ENCODE measurements around the gene OSTC.
"Not testable (repeated sequence)": the region's sequence is repeated elsewhere in the genome, so short reads cannot be mapped to it uniquely, and the experiment has no call there.

Gene OSTC

GRCh38 chr4:108649863-108650211 is 562 bp upstream of the OSTC start:
- DNase-seq, result no peak

- no peak for DNase-seq
These were observed 804 bp downstream of the OSTC start for GRCh38 chr4:108651014-108651791.

GRCh38 chr4:108662629-108663028 is 12.2 kb downstream of the OSTC start:
- no peak for DNase-seq

- DNase-seq, result no peak
These were observed 24.1 kb downstream of the OSTC start for GRCh38 chr4:108674356-108674977.

GRCh38 chr4:108681321-108681809 is 31.0 kb downstream of the OSTC start:
- no peak for DNase-seq

GRCh38 chr4:108683479-108683878 is 33.1 kb downstream of the OSTC start:
- DNase-seq, result no peak

GRCh38 chr4:108685036-108685686 is 34.8 kb downstream of the OSTC start:
- no peak for DNase-seq

- DNase-seq, result no peak
These were observed 40.3 kb downstream of the OSTC start for GRCh38 chr4:108690738-108691137.

- no peak for DNase-seq
These were observed 42.8 kb downstream of the OSTC start for GRCh38 chr4:108693211-108693610.

GRCh38 chr4:108693819-108694218 is 43.4 kb downstream of the OSTC start:
- DNase-seq, result no peak

GRCh38 chr4:108694423-108694822 is 44.0 kb downstream of the OSTC start:
- DNase-seq, result no peak

GRCh38 chr4:108695062-108695461 is 44.7 kb downstream of the OSTC start:
- DNase-seq, result no peak

GRCh38 chr4:108696160-108696559 is 45.8 kb downstream of the OSTC start:
- no peak for DNase-seq

GRCh38 chr4:108700081-108700757 is 49.8 kb downstream of the OSTC start:
- DNase-seq, result no peak

- DNase-seq, result no peak
These were observed 52.6 kb downstream of the OSTC start for GRCh38 chr4:108702960-108703359.

GRCh38 chr4:108703370-108703769 is 53.0 kb downstream of the OSTC start:
- no peak for DNase-seq

GRCh38 chr4:108703966-108704365 is 53.6 kb downstream of the OSTC start:
- no peak for DNase-seq

GRCh38 chr4:108706289-108706688 is 55.9 kb downstream of the OSTC start:
- DNase-seq, result no peak

- no peak for DNase-seq
These were observed 58.8 kb downstream of the OSTC start for GRCh38 chr4:108709234-108709633.

- DNase-seq, result no peak
These were observed 59.3 kb downstream of the OSTC start for GRCh38 chr4:108709722-108710121.

- DNase-seq, result not testable (repeated sequence)
These were observed 60.2 kb downstream of the OSTC start for GRCh38 chr4:108710578-108710977.

- DNase-seq, result no peak
These were observed 64.5 kb downstream of the OSTC start for GRCh38 chr4:108714880-108715279.

- no peak for DNase-seq
These were observed 65.9 kb downstream of the OSTC start for GRCh38 chr4:108716340-108716739.

All from activated CD4-positive, CD25-positive, alpha-beta regulatory T cell (primary cell).